Erythroblast (primary cell): ENCODE measurements around the gene IQGAP3.

Experiments
- GATA1 ChIP-seq: IDR thresholded peaks from 2 replicates; pipeline ENCODE4 v1.6.1; 2011; ENCODE audit warnings: low read depth, mild to moderate bottlenecking, control low read depth, low read length, moderate library complexity
- POLR2A ChIP-seq: IDR thresholded peaks from 2 replicates; pipeline ENCODE4 v1.6.1; 2011; ENCODE audit warnings: mild to moderate bottlenecking, low read length

DNA sequence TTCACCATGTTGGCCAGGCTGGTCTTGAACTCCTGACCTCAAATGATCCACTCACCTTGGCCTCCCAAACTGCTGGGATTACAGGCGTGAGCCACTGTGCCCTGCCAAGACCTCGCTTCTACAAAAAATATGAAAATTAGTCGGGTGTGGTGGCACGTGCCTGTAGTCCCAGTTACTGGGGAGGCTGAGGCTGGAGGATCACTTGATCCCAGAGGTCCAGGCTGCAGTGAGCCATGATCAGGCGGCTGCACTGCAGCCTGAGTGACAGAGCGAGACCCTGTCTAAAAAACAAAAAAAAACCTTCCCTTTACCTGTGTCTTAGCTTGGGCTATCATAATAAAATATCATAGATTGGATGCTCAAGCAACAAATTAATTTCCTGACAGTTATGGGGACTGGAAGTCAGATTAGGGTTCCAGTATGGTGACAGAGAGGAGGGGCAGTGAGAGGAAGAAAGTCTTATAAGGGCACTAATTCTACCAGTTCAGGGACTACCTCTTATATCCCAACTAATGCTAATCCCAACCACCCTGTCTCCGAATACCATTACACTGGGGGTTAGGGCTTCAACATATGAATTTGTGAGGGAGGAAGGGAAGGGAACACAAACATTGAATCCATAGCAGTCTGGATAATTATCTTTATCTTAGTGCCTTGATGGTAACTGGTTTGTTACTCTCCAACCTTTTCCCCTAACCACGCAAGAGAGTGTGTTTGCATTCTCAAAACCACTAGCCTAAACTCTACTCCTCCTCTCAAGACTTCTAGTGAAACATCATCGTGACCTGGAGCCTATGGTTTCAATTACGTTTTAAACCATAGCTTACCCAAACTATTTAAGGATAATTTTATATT lies 18.2 kb upstream of the IQGAP3 start:
- TF ChIP-seq POLR2A (no peak), GATA1 (no peak)
